Measurements from ENCODE around the gene MBD5.

DNA sequence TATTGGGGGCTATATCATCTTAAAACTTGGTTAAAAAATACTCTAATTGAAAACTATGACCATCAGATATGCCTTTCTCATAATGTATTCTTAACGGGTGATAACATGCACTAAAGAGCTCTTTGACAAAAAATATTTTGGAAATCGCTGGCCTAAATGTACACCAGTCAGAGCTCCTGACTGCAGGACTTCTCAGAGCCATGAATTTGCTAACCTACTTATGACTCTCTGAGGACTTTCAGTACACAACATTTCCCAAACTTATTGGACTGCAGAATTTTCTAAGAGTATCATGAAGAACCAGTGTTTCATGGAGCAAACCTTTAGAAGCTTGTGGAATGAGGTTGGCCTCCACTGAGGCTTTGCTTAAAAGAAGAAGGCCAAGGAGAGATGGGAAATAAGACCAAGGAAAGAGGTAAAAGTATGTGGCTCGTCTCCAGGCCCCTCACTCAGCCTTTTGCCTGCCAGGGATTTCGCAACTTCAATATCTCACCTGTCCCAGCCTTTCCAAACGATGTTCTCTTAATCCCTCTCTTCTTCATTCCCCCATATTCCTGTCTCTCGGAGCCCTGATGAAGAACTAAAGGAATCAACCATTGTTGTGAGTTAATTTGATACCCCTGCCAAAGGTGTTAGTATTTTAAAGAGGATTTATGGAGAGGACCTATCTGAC lies 534.9 kb downstream of the MBD5 start:
- TF ChIP-seq, protein P1, sequence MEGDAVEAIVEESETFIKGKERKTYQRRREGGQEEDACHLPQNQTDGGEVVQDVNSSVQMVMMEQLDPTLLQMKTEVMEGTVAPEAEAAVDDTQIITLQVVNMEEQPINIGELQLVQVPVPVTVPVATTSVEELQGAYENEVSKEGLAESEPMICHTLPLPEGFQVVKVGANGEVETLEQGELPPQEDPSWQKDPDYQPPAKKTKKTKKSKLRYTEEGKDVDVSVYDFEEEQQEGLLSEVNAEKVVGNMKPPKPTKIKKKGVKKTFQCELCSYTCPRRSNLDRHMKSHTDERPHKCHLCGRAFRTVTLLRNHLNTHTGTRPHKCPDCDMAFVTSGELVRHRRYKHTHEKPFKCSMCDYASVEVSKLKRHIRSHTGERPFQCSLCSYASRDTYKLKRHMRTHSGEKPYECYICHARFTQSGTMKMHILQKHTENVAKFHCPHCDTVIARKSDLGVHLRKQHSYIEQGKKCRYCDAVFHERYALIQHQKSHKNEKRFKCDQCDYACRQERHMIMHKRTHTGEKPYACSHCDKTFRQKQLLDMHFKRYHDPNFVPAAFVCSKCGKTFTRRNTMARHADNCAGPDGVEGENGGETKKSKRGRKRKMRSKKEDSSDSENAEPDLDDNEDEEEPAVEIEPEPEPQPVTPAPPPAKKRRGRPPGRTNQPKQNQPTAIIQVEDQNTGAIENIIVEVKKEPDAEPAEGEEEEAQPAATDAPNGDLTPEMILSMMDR (conservative IDR thresholded peaks at IDR 0.05), result no peak
- TF ChIP-seq ZFX (IDR thresholded peaks at IDR 0.05), result no peak
